ENCODE data around the gene SLC16A4. TPM values are rescaled to one million over a fixed set of nuclear protein-coding genes. Genes with fewer than 3 reads are reported as not detected.

Gene SLC16A4
- total RNA-seq, 2 experiments from 2014 or later: 0.22 to 0.38 TPM

Other genes starting within 250 kb of the SLC16A4 start
- not detected in 2 replicates for gene SLC6A17, start 240.5 kb downstream of the SLC16A4 start, total RNA-seq (2014; rRNA removed; shearing (Covaris generic))
- not detected in 2 replicates for gene SLC6A17, start 240.5 kb downstream of the SLC16A4 start, total RNA-seq (2022)
- gene KCNC4, start 180.7 kb downstream of the SLC16A4 start, total RNA-seq (2014; rRNA removed; shearing (Covaris generic)): 3.9 and 5.6 TPM in 2 replicates
- gene KCNC4, start 180.7 kb downstream of the SLC16A4 start, total RNA-seq (2022): 17.8 and 18.5 TPM in 2 replicates
- 221 and 231 TPM in 2 replicates for gene RBM15, start 51.6 kb downstream of the SLC16A4 start, total RNA-seq (2014; rRNA removed; shearing (Covaris generic))
- 119 and 137 TPM in 2 replicates for gene RBM15, start 51.6 kb downstream of the SLC16A4 start, total RNA-seq (2022)
- 109 and 111 TPM in 2 replicates for gene LAMTOR5, start 16.7 kb upstream of the SLC16A4 start, total RNA-seq (2014; rRNA removed; shearing (Covaris generic))
- 104 and 123 TPM in 2 replicates for gene LAMTOR5, start 16.7 kb upstream of the SLC16A4 start, total RNA-seq (2022)
- gene PROK1, start 60.1 kb upstream of the SLC16A4 start, total RNA-seq (2014; rRNA removed; shearing (Covaris generic)): not detected in 2 replicates
- gene PROK1, start 60.1 kb upstream of the SLC16A4 start, total RNA-seq (2022): not detected in 2 replicates
- not detected in 2 replicates for gene KCNA10, start 128.1 kb upstream of the SLC16A4 start, total RNA-seq (2014; rRNA removed; shearing (Covaris generic))
- gene KCNA10, start 128.1 kb upstream of the SLC16A4 start, total RNA-seq (2022): not detected in 2 replicates
- 0.13 and 0.22 TPM in 2 replicates for gene KCNA2, start 215.3 kb upstream of the SLC16A4 start, total RNA-seq (2014; rRNA removed; shearing (Covaris generic))
- 1.5 and 2.3 TPM in 2 replicates for gene KCNA2, start 215.3 kb upstream of the SLC16A4 start, total RNA-seq (2022)

Measured in OCI-LY7 (cell line).